Measurements from ENCODE around the gene BTLA. TPM values are rescaled to one million over a fixed set of nuclear protein-coding genes. Genes with fewer than 3 reads are reported as not detected.

The BTLA gene
- total and polyA plus RNA-seq, 10 of the 15 experiments (the other 5 are each of a cell fraction or from before 2014, with no cell fraction given), result 55.4 to 134 (median 84.2) TPM

DNA sequence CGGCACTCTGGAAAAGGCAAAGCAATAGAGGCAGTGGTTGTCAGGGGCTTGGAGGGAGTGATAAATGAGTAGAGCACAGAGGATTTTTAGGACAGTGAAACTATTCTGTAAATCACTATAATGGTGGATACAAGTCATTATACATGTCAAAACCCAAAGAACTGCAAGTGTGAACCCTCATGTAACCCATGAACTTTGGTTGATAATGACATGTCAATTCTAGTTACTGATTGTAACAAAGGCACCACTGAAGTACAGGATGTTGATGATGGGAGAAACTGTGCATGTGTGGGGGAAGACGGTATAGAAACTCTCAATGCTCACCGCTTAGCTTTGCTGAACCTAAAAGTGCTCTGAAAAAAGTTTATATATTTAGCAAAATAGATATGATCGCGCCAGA lies 36.0 kb downstream of the BTLA start (continued):
- TF ChIP-seq, protein P1, sequence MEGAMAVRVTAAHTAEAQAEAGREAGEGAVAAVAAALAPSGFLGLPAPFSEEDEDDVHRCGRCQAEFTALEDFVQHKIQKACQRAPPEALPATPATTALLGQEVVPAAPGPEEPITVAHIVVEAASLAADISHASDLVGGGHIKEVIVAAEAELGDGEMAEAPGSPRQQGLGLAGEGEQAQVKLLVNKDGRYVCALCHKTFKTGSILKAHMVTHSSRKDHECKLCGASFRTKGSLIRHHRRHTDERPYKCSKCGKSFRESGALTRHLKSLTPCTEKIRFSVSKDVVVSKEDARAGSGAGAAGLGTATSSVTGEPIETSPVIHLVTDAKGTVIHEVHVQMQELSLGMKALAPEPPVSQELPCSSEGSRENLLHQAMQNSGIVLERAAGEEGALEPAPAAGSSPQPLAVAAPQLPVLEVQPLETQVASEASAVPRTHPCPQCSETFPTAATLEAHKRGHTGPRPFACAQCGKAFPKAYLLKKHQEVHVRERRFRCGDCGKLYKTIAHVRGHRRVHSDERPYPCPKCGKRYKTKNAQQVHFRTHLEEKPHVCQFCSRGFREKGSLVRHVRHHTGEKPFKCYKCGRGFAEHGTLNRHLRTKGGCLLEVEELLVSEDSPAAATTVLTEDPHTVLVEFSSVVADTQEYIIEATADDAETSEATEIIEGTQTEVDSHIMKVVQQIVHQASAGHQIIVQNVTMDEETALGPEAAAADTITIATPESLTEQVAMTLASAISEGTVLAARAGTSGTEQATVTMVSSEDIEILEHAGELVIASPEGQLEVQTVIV (IDR thresholded peaks at IDR 0.05; ENCODE audit: borderline replicate concordance, partially characterized antibody), result no peak
- no peak for TF ChIP-seq ZSCAN29 (IDR thresholded peaks at IDR 0.05)
- TF ChIP-seq BHLHE40 (IDR thresholded peaks at IDR 0.05; ENCODE audit: borderline replicate concordance in 1 of 2, low read depth in 2 of 2, low read length in 1 of 2), result peak; percentile 25 to 51; a peak in 1 of 4 replicates
- no peak for TF ChIP-seq BMI1 (IDR thresholded peaks at IDR 0.05; ENCODE audit: borderline replicate concordance)
- TF ChIP-seq MTA2 (IDR thresholded peaks at IDR 0.05; ENCODE audit: low read depth), result peak; percentile 72
- TF ChIP-seq EGR1 (IDR thresholded peaks at IDR 0.05; ENCODE audit: borderline replicate concordance in 1 of 2, low read depth in 2 of 2, low read length in 2 of 2), result no peak
- TF ChIP-seq, protein P2, sequence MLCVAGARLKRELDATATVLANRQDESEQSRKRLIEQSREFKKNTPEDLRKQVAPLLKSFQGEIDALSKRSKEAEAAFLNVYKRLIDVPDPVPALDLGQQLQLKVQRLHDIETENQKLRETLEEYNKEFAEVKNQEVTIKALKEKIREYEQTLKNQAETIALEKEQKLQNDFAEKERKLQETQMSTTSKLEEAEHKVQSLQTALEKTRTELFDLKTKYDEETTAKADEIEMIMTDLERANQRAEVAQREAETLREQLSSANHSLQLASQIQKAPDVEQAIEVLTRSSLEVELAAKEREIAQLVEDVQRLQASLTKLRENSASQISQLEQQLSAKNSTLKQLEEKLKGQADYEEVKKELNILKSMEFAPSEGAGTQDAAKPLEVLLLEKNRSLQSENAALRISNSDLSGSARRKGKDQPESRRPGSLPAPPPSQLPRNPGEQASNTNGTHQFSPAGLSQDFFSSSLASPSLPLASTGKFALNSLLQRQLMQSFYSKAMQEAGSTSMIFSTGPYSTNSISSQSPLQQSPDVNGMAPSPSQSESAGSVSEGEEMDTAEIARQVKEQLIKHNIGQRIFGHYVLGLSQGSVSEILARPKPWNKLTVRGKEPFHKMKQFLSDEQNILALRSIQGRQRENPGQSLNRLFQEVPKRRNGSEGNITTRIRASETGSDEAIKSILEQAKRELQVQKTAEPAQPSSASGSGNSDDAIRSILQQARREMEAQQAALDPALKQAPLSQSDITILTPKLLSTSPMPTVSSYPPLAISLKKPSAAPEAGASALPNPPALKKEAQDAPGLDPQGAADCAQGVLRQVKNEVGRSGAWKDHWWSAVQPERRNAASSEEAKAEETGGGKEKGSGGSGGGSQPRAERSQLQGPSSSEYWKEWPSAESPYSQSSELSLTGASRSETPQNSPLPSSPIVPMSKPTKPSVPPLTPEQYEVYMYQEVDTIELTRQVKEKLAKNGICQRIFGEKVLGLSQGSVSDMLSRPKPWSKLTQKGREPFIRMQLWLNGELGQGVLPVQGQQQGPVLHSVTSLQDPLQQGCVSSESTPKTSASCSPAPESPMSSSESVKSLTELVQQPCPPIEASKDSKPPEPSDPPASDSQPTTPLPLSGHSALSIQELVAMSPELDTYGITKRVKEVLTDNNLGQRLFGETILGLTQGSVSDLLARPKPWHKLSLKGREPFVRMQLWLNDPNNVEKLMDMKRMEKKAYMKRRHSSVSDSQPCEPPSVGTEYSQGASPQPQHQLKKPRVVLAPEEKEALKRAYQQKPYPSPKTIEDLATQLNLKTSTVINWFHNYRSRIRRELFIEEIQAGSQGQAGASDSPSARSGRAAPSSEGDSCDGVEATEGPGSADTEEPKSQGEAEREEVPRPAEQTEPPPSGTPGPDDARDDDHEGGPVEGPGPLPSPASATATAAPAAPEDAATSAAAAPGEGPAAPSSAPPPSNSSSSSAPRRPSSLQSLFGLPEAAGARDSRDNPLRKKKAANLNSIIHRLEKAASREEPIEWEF (IDR thresholded peaks at IDR 0.05; ENCODE audit: insufficient replicate concordance, low read depth, low read length), result no peak
- 0 out of 2 replicates have a peak, but pooled peaks have one; percentile 33 for TF ChIP-seq POLR2A (IDR thresholded peaks at IDR 0.05; ENCODE audit: low read depth, low read length)
- no peak for TF ChIP-seq SREBF2 (IDR thresholded peaks at IDR 0.05; ENCODE audit: low read length)
- TF ChIP-seq RBBP5 (conservative IDR thresholded peaks at IDR 0.05), result no peak
- TF ChIP-seq ZNF384 (IDR thresholded peaks at IDR 0.05; ENCODE audit: borderline replicate concordance, low read depth, low read length), result no peak; the same call in 1 of the 2 replicates
- TF ChIP-seq MYC (IDR thresholded peaks at IDR 0.05; ENCODE audit: insufficient read depth, insufficient read length, insufficient replicate concordance, low read length, severe bottlenecking), result no peak
- no peak for TF ChIP-seq CHD4 (IDR thresholded peaks at IDR 0.05)
- peak; percentile 57 for TF ChIP-seq MEF2B (IDR thresholded peaks at IDR 0.05; ENCODE audit: partially characterized antibody, poor library complexity, severe bottlenecking)
- TF ChIP-seq MAX (IDR thresholded peaks at IDR 0.05; ENCODE audit: low read depth, low read length), result no peak
